ENCODE data around the gene A1CF.
"Not testable (repeated sequence)": the region's sequence is repeated elsewhere in the genome, so short reads cannot be mapped to it uniquely, and the experiment has no call there.

The A1CF gene

GRCh38 chr10:50857579-50857978, 27.8 kb downstream of the A1CF start:
- no peak for DNase-seq

- no peak for DNase-seq
These were observed 30.0 kb downstream of the A1CF start for GRCh38 chr10:50855461-50855860.

GRCh38 chr10:50855015-50855414, 30.4 kb downstream of the A1CF start:
- DNase-seq, result no peak

- no peak for DNase-seq
These were observed 31.9 kb downstream of the A1CF start for GRCh38 chr10:50853557-50853956.

- no peak for DNase-seq
These were observed 33.3 kb downstream of the A1CF start for GRCh38 chr10:50851884-50852671.

GRCh38 chr10:50850578-50851230, 34.7 kb downstream of the A1CF start:
- peak; percentile 61 for DNase-seq

GRCh38 chr10:50846753-50847152, 38.7 kb downstream of the A1CF start:
- no peak for DNase-seq

GRCh38 chr10:50837095-50837494, 48.3 kb downstream of the A1CF start:
- no peak for DNase-seq

- DNase-seq, result no peak
These were observed 53.2 kb downstream of the A1CF start for GRCh38 chr10:50832171-50832751.

GRCh38 chr10:50830066-50830465, 55.4 kb downstream of the A1CF start:
- no peak for DNase-seq

GRCh38 chr10:50824782-50825181, 60.6 kb downstream of the A1CF start:
- DNase-seq, result no peak

- DNase-seq, result no peak
These were observed 61.6 kb downstream of the A1CF start for GRCh38 chr10:50823789-50824188.

GRCh38 chr10:50809596-50809995, 75.8 kb downstream of the A1CF start:
- DNase-seq, result no peak

GRCh38 chr10:50807851-50808776, 77.3 kb downstream of the A1CF start:
- DNase-seq, result no peak

GRCh38 chr10:50805981-50806622, 79.3 kb downstream of the A1CF start:
- no peak for DNase-seq

- DNase-seq, result no peak
These were observed 85.8 kb downstream of the A1CF start for GRCh38 chr10:50799595-50799994.

GRCh38 chr10:50798297-50798696, 87.1 kb downstream of the A1CF start:
- DNase-seq, result no peak

GRCh38 chr10:50796693-50797092, 88.7 kb downstream of the A1CF start:
- no peak for DNase-seq

- DNase-seq, result no peak
These were observed 90.9 kb downstream of the A1CF start for GRCh38 chr10:50794490-50794889.

GRCh38 chr10:50788951-50789945, 96.2 kb downstream of the A1CF start:
- DNase-seq, result peak; percentile 26

- not testable (repeated sequence) for DNase-seq
These were observed 97.5 kb downstream of the A1CF start for GRCh38 chr10:50787962-50788361.

Data from NCI-H524 treated with DMSO at 0.1 percent for 48 hours (cell line).